Glomerular endothelial cell (primary cell): ENCODE measurements around the gene PLPP2. TPM values are rescaled to one million over a fixed set of nuclear protein-coding genes. Genes with fewer than 3 reads are reported as not detected.

Source experiments
- DNase-seq: peaks from one replicate; pipeline ENCODE4 v3.0.0-alpha.2; 2011; ENCODE audit warnings: low read depth, low spot score; ENCODE audit errors: extremely low read depth
- total RNA-seq: library from RNA; depleted of rRNA; stranded (reverse); fragments of >200 nt; gene quantifications from 2 replicates; pipeline ENCODE4 v1.2.3, GENCODE V29; 2015

Gene PLPP2
- total RNA-seq = 13.9 and 30.5 TPM in 2 replicates

GRCh38 chr19:291006-291521 lies at the start of gene PLPP2:
PLPP2 (minus strand) TSS chr19:291403; CDS start chr19:291336, 67 bp downstream.
- no peak for DNase-seq

DNA sequence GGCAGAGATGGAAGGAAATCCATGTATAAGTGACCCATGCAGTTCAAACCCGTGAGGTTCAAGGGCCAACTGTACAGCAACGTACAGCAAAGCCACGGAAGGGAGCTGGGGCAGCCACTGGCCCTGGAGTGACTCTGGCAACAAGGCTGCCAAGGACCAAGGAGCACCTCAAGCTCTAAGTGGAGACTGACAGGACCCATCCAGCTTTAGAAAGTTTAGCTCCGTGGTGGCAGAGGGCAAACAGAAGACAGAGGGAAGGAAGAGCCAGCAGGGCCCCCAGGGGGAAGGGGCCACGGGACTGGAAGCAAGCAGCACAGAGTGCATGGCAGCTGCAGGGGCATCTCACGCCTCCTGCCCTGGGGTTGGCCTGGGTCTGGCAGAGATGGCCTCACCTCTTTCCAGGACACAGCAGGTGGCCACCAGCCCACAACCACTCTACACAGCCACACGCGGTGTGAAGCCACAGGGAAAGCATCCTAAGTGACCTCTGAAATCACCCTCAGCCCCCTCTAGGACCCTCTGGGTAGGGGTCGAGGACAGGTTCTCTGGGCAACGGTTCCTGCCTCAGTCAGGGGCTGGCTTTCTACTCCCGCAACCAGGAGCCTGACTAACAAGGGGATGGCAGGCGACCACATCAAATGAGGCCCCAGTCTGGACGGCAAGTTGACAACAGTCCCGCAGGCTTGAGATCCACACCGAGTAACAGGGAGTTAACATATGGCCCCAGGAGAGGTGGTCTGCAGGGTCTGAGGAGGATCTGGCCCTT lies 49.6 kb upstream of the PLPP2 start:
- DNase-seq = no peak

- DNase-seq = no peak
Observed at GRCh38 chr19:339262-339887, 48.2 kb upstream of the PLPP2 start.

DNA sequence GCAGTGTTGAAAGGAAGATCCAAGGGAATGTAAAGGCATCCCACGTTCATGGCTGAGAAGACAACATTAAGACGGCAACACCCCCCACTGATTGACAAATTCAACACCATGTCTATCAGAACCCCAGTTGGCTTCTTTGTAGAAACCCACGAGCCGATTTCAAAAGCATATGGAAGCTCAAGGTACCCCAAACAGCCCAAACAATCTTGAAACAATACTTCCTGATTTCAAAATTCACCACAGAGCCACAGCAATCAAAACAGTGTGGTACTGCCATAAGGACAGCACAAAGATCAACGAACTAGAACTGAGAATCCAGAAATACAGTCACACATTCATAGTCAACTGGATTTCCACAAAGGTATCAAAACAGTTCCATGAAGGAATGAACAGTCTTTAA lies 47.2 kb upstream of the PLPP2 start:
- DNase-seq = no peak

- no peak for DNase-seq
Observed at GRCh38 chr19:336067-336614, 44.9 kb upstream of the PLPP2 start.

GRCh38 chr19:335486-336066 lies 44.4 kb upstream of the PLPP2 start:
- no peak for DNase-seq

- DNase-seq = no peak
Observed at GRCh38 chr19:335072-335471, 43.9 kb upstream of the PLPP2 start.

- no peak for DNase-seq
Observed at GRCh38 chr19:334296-335071, 43.3 kb upstream of the PLPP2 start.

DNA sequence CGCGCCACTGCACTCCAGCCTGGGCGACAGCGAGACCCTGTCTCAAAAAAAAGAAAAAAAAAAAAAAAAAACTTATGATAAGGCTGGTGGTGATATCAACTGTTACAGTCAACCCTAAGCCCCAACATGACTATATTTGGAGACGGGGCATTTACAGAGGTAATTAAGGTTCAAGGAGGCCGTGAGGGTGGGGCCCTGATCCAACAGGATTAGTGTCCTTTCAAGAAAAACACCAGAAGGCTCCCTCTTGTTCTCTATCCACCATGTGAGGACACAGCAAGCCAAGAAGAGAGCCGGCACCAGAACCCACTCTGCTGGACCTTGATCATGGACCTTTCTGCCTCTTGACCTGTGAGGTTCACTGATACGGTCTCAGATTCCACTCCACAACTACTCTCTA lies 39.3 kb upstream of the PLPP2 start:
- no peak for DNase-seq

DNA sequence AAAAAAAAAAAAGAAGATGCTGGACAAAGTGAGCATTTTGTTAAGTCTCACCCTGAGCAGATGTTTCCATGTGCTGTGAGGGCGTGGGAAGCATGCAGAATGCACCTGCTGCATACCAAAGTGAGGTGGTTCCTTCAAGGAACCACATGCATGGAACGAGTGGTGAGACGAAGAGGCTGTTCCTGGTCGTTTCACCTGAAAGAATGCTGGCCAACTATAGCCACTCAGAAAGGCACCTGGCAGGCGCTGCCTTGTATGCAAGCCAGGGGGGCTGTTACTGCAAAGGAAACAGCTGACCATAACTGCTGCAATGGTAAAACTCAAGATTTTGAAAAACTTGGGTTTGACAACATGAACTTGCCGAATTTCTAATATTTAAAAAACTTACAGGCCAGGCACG lies 38.7 kb upstream of the PLPP2 start:
- no peak for DNase-seq

DNA sequence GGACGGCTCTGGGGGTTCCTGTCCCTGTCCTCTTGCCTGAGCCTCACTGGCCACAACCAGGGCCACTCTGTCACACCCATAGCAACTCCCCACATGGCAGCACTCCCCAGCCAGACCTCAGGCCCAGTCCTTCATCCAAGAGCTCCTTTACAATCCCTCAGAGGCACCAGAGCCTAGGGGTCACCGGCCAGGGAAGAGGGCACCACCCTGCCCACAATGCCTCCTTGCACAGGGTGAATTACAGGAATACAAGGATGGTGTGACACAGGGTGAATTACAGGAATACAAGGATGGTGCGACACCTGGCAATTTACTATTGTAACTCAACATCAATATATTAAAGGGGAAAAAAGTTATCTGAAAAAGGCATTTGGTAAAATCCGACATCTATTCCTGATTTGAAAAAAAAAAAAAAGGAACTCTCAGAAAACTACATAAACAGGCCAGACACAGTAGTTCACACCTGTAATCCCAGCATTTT lies 36.9 kb upstream of the PLPP2 start:
- DNase-seq = no peak

DNA sequence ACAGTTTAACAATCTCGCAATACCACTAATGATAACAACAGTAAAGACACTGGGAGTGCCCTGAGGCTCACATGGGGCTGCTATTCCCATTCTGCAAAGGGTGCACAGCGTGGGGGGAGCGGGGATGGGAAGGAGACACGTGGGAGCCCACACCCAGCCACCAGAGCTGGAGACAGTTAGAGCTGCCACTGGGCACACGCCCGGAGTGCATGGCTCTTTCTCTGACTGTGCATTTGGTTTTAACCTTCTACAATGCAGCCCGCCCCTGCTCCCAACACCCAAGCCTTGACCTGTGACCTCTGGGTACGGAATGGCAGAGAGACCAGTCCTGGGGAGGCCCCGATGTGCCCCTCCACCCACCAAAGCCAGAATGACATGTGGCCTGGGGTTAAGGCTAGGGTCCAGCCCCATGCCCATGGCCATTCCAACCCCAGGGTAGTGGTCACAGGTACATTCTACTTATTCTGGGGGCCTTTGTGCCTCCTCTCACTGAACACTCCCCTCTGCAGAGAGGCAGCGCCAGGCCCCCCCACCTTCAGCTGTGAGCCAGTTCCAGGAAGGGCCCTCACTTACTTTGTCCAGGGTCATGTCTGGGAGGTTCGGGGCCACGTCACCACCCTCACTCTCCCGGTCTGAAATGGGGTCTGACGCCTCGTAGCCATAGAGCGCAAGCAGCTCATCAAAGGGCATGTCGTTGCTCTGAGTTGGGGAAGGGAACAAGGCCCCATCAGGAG lies 36.3 kb upstream of the PLPP2 start:
- no peak for DNase-seq

- no peak for DNase-seq
Observed at GRCh38 chr19:326871-327270, 35.7 kb upstream of the PLPP2 start.

GRCh38 chr19:325937-326565 lies 34.8 kb upstream of the PLPP2 start:
- DNase-seq = no peak

- DNase-seq = no peak
Observed at GRCh38 chr19:325173-325936, 34.2 kb upstream of the PLPP2 start.

- DNase-seq = no peak
Observed at GRCh38 chr19:324716-325115, 33.5 kb upstream of the PLPP2 start.

DNA sequence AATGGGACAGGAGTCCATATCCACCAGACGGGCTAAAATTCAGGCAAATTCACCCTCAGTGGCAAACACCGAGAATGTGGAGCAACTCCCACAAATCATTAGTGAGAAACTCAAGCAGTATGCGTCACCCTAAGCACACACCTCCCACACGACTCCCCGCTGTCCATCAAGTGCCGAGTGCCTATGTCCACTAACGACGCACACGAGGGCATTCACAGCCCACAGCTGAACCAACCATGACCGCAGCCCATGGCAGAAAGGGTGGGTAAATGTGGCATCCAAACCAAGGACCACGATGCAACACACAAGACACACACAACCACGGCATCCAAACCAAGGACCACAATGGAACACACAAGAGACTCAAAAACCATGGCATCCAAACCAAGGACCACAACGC lies 31.4 kb upstream of the PLPP2 start:
- no peak for DNase-seq

DNA sequence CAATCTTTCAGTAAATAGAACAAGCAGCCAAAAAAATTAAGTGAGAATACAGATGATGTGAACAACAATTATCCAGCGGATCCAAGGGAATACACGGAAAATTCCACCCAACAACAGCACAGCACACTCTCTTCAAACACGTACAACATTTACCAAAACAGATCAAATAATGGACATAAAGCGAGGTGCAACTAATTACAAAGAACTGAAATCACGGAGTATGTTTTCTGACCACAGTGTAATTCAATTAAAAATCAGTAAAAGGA lies 27.2 kb upstream of the PLPP2 start:
- no peak for DNase-seq
